ENCODE results near the gene SGCB. TPM values are rescaled to one million over a fixed set of nuclear protein-coding genes. Genes with fewer than 3 reads are reported as not detected.

The SGCB gene
- total and polyA plus RNA-seq, 11 donors: 17.4 to 111 (median 72.5) TPM

- DNase-seq (no peak), ATAC-seq (no peak)
- intact Hi-C loops (cut with DNase I): no loop called here
- whole genome bisulfite sequencing, 4 donors: 96 to 97% (median 97%) methylated on average over 2 of the region's 2 CpGs
- Histone ChIP-seq H3K27me3 (no peaks in the 10 kb centered on the region), H3K4me3 (no peak overlapping the region), H3K27ac (no peak overlapping the region), H3K9me3 (peaks cover 0 to 13% (median 0%) of the 10 kb centered on the region in 12 donors), H3K4me1 (peaks cover 0 to 6% (median 0%) of the 10 kb centered on the region in 12 donors), H3K36me3 (peaks cover 0 to 41% (median 4%) of the 10 kb centered on the region in 9 donors)
- TF ChIP-seq CTCF (IDR thresholded peaks at IDR 0.05): no peak
- TF ChIP-seq POLR2A (IDR thresholded peaks at IDR 0.05): no peak
Observed at GRCh38 chr4:52010986-52011385, 27.1 kb downstream of the SGCB start.

GRCh38 chr4:52006887-52007286 is 31.2 kb downstream of the SGCB start:
- Histone ChIP-seq H3K27me3 (no peaks in the 10 kb centered on the region), H3K9me3 (peaks cover 0 to 13% (median 0%) of the 10 kb centered on the region in 12 donors), H3K27ac (no peak overlapping the region), H3K4me1 (no peaks in the 10 kb centered on the region), H3K36me3 (peaks cover 0 to 12% (median 4%) of the 10 kb centered on the region in 9 donors), H3K4me3 (no peak overlapping the region)
- DNase-seq: no peak
- intact Hi-C loops (cut with DNase I): no loop called here
- no peak for ATAC-seq
- no peak for TF ChIP-seq POLR2A (IDR thresholded peaks at IDR 0.05)
- TF ChIP-seq CTCF (IDR thresholded peaks at IDR 0.05): no peak
- 97 to 99% (median 98%) methylated on average over 4 of the region's 4 CpGs for WGBS, 4 donors

GRCh38 chr4:52005604-52006273 is 32.4 kb downstream of the SGCB start:
- TF ChIP-seq CTCF (IDR thresholded peaks at IDR 0.05) (no peak), POLR2A (IDR thresholded peaks at IDR 0.05) (no peak)
- H3K27ac ChIP-seq: no peak overlapping the region
- H3K36me3 ChIP-seq: peaks cover 0 to under 1% (median 0%) of the 10 kb centered on the region in 9 donors
- H3K9me3 ChIP-seq: peaks cover 0 to 13% (median 0%) of the 10 kb centered on the region in 12 donors
- intact Hi-C loops (cut with DNase I): no loop called here
- 75 to 96% (median 89%) methylated on average over 1 to 2 of the region's 2 CpGs for WGBS, 4 donors
- ATAC-seq: no peak
- no peaks in the 10 kb centered on the region for H3K4me1 ChIP-seq
- H3K27me3 ChIP-seq: no peaks in the 10 kb centered on the region
- DNase-seq: no peak
- H3K4me3 ChIP-seq: no peak overlapping the region

- ATAC-seq (no peak), DNase-seq (no peak)
- intact Hi-C loops (cut with DNase I): no loop called here
- Histone ChIP-seq H3K4me1 (no peaks in the 10 kb centered on the region), H3K4me3 (no peak overlapping the region), H3K9me3 (peaks cover 0 to 8% (median 0%) of the 10 kb centered on the region in 12 donors), H3K36me3 (no peaks in the 10 kb centered on the region), H3K27ac (no peak overlapping the region), H3K27me3 (no peaks in the 10 kb centered on the region)
- TF ChIP-seq POLR2A (IDR thresholded peaks at IDR 0.05) (no peak), CTCF (IDR thresholded peaks at IDR 0.05) (no peak)
Observed at GRCh38 chr4:52004414-52004813, 33.7 kb downstream of the SGCB start.
